ENCODE results near the gene AMZ2.

AMZ2 gene

GRCh38 chr17:68299817-68300216 lies 52.0 kb downstream of the AMZ2 start:
- Histone ChIP-seq H3K4me3 (IDR thresholded peaks at IDR 0.05; ENCODE audit: insufficient read depth, low read depth, low read length) (no peak overlapping the region), H4K20me1 (ENCODE audit: insufficient read depth) (no peaks in the 10 kb centered on the region), H3K27me3 (ENCODE audit: insufficient read depth, low read depth) (no peaks in the 10 kb centered on the region), H3K9ac (no peak overlapping the region), H3K27ac (no peak overlapping the region), H3K4me1 (ENCODE audit: low read depth, poor library complexity, severe bottlenecking) (no peaks in the 10 kb centered on the region), H3K4me2 (no peak overlapping the region), H3K79me2 (ENCODE audit: insufficient read depth, low read depth) (no peaks in the 10 kb centered on the region), H2AFZ (ENCODE audit: low read depth) (no peak overlapping the region), H3K36me3 (ENCODE audit: insufficient read depth) (no peaks in the 10 kb centered on the region)
- TF ChIP-seq CTCF (conservative IDR thresholded peaks at IDR 0.05; ENCODE audit: low read depth, low read length): no peak

- no peak overlapping the region for H3K27ac ChIP-seq
- H3K4me1 ChIP-seq (ENCODE audit: low read depth, poor library complexity, severe bottlenecking): no peaks in the 10 kb centered on the region
- no peak overlapping the region for H3K4me2 ChIP-seq
- TF ChIP-seq CTCF (conservative IDR thresholded peaks at IDR 0.05; ENCODE audit: low read depth, low read length): no peak
- H3K4me3 ChIP-seq (IDR thresholded peaks at IDR 0.05; ENCODE audit: insufficient read depth, low read depth, low read length): no peak overlapping the region
- H3K9ac ChIP-seq: no peak overlapping the region
- no peaks in the 10 kb centered on the region for H3K27me3 ChIP-seq (ENCODE audit: insufficient read depth, low read depth)
- H4K20me1 ChIP-seq (ENCODE audit: insufficient read depth): no peaks in the 10 kb centered on the region
- H3K79me2 ChIP-seq (ENCODE audit: insufficient read depth, low read depth): no peaks in the 10 kb centered on the region
- H3K36me3 ChIP-seq (ENCODE audit: insufficient read depth): no peaks in the 10 kb centered on the region
- H2AFZ ChIP-seq (ENCODE audit: low read depth): no peak overlapping the region
Measured at GRCh38 chr17:68301438-68301959, 53.7 kb downstream of the AMZ2 start.

- no peaks in the 10 kb centered on the region for H3K79me2 ChIP-seq (ENCODE audit: insufficient read depth, low read depth)
- no peaks in the 10 kb centered on the region for H3K36me3 ChIP-seq (ENCODE audit: insufficient read depth)
- H3K27me3 ChIP-seq (ENCODE audit: insufficient read depth, low read depth): no peaks in the 10 kb centered on the region
- no peaks in the 10 kb centered on the region for H3K4me1 ChIP-seq (ENCODE audit: low read depth, poor library complexity, severe bottlenecking)
- no peak overlapping the region for H3K9ac ChIP-seq
- no peak overlapping the region for H3K4me3 ChIP-seq (IDR thresholded peaks at IDR 0.05; ENCODE audit: insufficient read depth, low read depth, low read length)
- H3K4me2 ChIP-seq: no peak overlapping the region
- no peak for TF ChIP-seq CTCF (conservative IDR thresholded peaks at IDR 0.05; ENCODE audit: low read depth, low read length)
- no peak overlapping the region for H2AFZ ChIP-seq (ENCODE audit: low read depth)
- H4K20me1 ChIP-seq (ENCODE audit: insufficient read depth): no peaks in the 10 kb centered on the region
- no peak overlapping the region for H3K27ac ChIP-seq
Measured at GRCh38 chr17:68302066-68302564, 54.3 kb downstream of the AMZ2 start.

GRCh38 chr17:68302666-68303065 lies 54.8 kb downstream of the AMZ2 start:
- H3K9ac ChIP-seq: no peak overlapping the region
- no peak overlapping the region for H3K4me2 ChIP-seq
- no peaks in the 10 kb centered on the region for H4K20me1 ChIP-seq (ENCODE audit: insufficient read depth)
- H3K36me3 ChIP-seq (ENCODE audit: insufficient read depth): no peaks in the 10 kb centered on the region
- no peak overlapping the region for H3K4me3 ChIP-seq (IDR thresholded peaks at IDR 0.05; ENCODE audit: insufficient read depth, low read depth, low read length)
- no peak overlapping the region for H2AFZ ChIP-seq (ENCODE audit: low read depth)
- no peaks in the 10 kb centered on the region for H3K79me2 ChIP-seq (ENCODE audit: insufficient read depth, low read depth)
- H3K4me1 ChIP-seq (ENCODE audit: low read depth, poor library complexity, severe bottlenecking): no peaks in the 10 kb centered on the region
- no peak overlapping the region for H3K27ac ChIP-seq
- TF ChIP-seq CTCF (conservative IDR thresholded peaks at IDR 0.05; ENCODE audit: low read depth, low read length): no peak
- H3K27me3 ChIP-seq (ENCODE audit: insufficient read depth, low read depth): no peaks in the 10 kb centered on the region

Measured in KMS-11 (cell line).